Stimulated activated naive CD8-positive, alpha-beta T cell treated with anti-CD3 and anti-CD28 coated beads, Interleukin-15, Interleukin-2, amounts not matched to agents 100 ng/mL and 50 ng/mL, for 24 hours (primary cell): ENCODE measurements around the gene F13A1.

Source experiments
- H3K27ac Mint-ChIP-seq: one replicate; pipeline ENCODE4 v1.8.0; 2021; ENCODE audit warnings: mild to moderate bottlenecking, mixed read lengths
- H3K27me3 Mint-ChIP-seq: one replicate; pipeline ENCODE4 v1.8.0; 2021; ENCODE audit warnings: mixed read lengths
- H3K36me3 Mint-ChIP-seq: one replicate; pipeline ENCODE4 v1.8.0; 2021; ENCODE audit warnings: low read depth, mixed read lengths
- H3K4me1 Mint-ChIP-seq: one replicate; pipeline ENCODE4 v1.8.0; 2021; ENCODE audit warnings: low read depth, mixed read lengths
- H3K4me3 Mint-ChIP-seq: one replicate; pipeline ENCODE4 v1.8.0; 2021; ENCODE audit warnings: mild to moderate bottlenecking, mixed read lengths
- H3K9me3 Mint-ChIP-seq: one replicate; pipeline ENCODE4 v1.8.0; 2021; ENCODE audit warnings: mixed read lengths

Gene F13A1

DNA sequence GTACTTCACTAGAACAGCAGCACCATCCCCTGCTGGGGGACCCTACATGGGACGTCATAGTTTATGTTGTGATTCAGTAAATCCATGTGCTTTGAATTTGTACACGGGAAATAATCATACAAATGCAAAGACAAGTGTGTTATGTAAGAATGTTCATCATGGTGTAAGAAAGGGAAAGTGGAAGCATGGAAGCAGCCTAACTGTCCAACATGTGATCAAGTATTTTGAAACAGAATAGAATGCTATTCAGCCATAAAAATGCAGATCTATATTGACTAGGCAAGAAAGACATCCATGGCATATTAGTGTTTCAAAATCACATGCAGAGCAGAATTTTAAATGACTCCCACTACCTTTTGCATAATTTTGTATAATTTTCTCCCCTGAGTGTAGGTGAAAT is 117.6 kb downstream of the F13A1 start:
- Mint-ChIP-seq H3K4me1 (no peaks in the 10 kb centered on the region), H3K27ac (no peak overlapping the region), H3K9me3 (peaks cover 5% of the 10 kb centered on the region), H3K4me3 (no peak overlapping the region), H3K27me3 (peaks cover 32% of the 10 kb centered on the region), H3K36me3 (no peaks in the 10 kb centered on the region)

DNA sequence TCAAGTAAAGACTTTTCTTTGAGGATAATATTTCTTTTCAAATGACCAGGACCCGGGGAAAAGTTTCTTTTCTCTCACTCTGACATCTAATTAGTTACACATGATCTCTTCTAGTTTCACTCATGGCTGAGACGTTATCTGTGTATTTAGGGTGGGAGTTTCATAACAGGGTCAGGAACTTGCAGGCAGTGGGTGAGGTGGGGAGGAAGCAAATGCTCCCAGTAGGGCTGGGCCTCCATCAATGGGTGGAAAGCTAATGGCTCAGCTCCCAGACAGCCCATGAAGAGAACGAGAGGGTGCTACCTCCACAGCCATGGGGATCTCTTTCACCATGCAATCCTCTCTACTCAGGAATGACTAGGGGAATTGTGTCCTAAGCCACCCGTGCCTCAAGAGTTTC is 119.3 kb downstream of the F13A1 start:
- H3K27me3 Mint-ChIP-seq, result peaks cover 32% of the 10 kb centered on the region
- no peaks in the 10 kb centered on the region for H3K9me3 Mint-ChIP-seq
- H3K4me3 Mint-ChIP-seq, result no peak overlapping the region
- no peaks in the 10 kb centered on the region for H3K36me3 Mint-ChIP-seq
- no peak overlapping the region for H3K27ac Mint-ChIP-seq
- H3K4me1 Mint-ChIP-seq, result no peaks in the 10 kb centered on the region

DNA sequence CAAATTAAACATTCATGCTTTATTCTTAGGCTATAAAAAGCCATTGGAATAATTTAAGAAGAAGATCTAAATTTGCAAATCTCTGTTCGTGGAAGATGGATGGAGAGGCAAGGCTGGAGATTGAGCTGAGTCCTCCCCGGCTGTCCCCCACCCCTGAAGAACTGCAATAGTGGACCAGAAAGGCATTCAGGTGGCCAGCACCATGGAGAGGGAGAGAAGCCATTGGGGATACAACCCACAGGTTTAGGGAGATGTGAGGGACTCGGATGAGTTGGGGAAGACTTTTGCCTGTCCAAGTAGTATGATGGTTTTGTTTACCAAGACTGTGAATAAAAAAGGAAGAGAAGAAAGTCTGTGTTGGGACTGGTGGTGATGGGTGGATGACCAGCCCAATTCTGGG is 120.8 kb downstream of the F13A1 start:
- H3K27me3 Mint-ChIP-seq, result peaks cover 31% of the 10 kb centered on the region
- no peaks in the 10 kb centered on the region for H3K4me1 Mint-ChIP-seq
- H3K36me3 Mint-ChIP-seq, result no peaks in the 10 kb centered on the region
- no peak overlapping the region for H3K27ac Mint-ChIP-seq
- no peaks in the 10 kb centered on the region for H3K9me3 Mint-ChIP-seq
- no peak overlapping the region for H3K4me3 Mint-ChIP-seq

DNA sequence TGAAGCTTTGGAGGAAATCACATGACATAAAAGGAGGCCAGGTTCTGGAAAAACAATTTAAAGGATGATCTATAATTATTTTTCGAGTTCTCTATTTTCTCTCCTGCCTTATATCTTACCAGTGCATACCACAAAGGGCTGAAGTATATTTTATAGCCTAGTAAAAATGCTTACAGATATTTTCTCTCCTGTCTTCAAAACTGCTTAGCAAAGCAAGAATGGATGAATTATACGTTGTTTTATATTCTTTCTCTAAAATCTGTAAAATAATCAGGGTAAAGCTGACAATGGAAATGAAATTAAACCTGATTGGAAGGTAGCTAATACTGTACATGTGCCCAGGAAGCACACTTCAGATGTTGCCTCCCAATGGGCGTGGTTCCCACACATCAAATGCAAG is 123.7 kb downstream of the F13A1 start:
- Mint-ChIP-seq H3K27me3 (peaks cover 35% of the 10 kb centered on the region), H3K36me3 (no peaks in the 10 kb centered on the region), H3K4me3 (no peak overlapping the region), H3K4me1 (no peaks in the 10 kb centered on the region), H3K9me3 (no peaks in the 10 kb centered on the region), H3K27ac (no peak overlapping the region)

DNA sequence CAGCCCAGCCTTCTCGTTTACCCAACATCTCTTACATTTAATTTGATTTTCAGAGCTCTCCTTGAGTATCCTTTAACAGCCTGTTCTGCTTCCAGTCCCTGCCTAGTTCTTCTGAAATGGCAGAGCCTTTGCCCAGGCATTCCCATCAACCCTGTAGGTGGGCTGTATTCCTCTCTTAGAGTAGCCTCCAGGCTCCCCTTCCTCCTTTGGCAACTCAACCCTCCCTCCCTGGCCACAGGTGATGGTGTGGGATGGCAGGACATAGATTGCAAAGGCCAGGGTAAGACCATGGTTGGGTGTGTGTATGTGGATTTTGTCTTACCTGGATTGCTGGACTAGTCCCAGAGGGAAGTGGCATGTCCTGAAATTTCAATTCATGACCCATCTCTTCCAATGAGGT is 125.4 kb downstream of the F13A1 start:
- peaks cover 39% of the 10 kb centered on the region for H3K27me3 Mint-ChIP-seq
- H3K9me3 Mint-ChIP-seq, result peaks cover 4% of the 10 kb centered on the region
- H3K36me3 Mint-ChIP-seq, result no peaks in the 10 kb centered on the region
- H3K27ac Mint-ChIP-seq, result no peak overlapping the region
- no peak overlapping the region for H3K4me3 Mint-ChIP-seq
- H3K4me1 Mint-ChIP-seq, result no peaks in the 10 kb centered on the region

DNA sequence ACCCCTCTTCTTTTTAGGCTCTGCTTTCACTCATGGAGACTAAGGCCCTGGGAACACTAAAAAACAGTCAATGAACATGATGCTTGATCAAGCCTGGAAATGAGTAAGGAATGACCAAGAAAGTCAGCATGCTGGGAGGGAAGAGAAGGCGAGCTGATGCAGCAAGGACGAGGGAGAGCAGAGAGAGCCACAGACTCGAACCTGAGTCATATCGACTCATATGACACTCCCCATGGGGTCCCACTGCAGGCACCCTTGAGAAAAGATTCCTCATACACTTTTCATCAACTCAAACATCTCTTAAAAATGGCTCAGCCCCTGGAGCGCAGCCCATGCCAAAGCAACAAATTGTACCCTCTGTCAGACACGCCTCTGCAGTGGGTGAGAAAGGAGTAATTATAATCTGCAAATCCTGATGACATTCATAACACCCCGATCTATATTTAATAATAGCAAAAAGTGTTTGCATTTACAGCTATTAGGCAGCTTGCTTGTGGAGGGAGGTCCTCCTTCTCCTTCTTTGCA is 127.2 kb downstream of the F13A1 start:
- Mint-ChIP-seq H3K36me3 (no peaks in the 10 kb centered on the region), H3K4me3 (no peak overlapping the region), H3K27ac (no peak overlapping the region)

DNA sequence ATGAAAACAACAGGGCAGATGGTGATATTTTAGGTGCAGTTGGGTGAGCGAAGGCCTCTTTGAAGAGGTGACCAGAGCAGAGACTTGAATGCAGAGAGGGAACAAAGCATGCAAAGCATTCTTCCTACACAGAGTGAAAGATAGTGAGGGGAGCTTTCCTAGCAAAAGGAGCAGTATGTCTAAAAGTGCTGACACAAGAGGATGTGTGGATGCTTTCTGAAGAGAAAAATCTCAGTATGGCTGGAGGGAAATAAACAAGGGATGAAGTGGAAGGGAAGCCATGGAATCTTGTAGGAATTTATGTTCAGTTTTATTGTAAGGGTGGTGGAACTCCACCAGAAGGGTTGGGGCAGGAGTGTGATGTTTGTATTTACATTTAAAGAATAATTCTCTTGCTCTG is 128.6 kb downstream of the F13A1 start:
- Mint-ChIP-seq H3K4me3 (no peak overlapping the region), H3K27me3 (peaks cover 28% of the 10 kb centered on the region), H3K36me3 (no peaks in the 10 kb centered on the region), H3K27ac (no peak overlapping the region), H3K4me1 (no peaks in the 10 kb centered on the region), H3K9me3 (peaks cover 4% of the 10 kb centered on the region)

More for the DNA sequence above, 127.2 kb downstream of the F13A1 start:
- Mint-ChIP-seq H3K4me1 (no peaks in the 10 kb centered on the region), H3K27me3 (peaks cover 28% of the 10 kb centered on the region), H3K9me3 (peaks cover 4% of the 10 kb centered on the region)

DNA sequence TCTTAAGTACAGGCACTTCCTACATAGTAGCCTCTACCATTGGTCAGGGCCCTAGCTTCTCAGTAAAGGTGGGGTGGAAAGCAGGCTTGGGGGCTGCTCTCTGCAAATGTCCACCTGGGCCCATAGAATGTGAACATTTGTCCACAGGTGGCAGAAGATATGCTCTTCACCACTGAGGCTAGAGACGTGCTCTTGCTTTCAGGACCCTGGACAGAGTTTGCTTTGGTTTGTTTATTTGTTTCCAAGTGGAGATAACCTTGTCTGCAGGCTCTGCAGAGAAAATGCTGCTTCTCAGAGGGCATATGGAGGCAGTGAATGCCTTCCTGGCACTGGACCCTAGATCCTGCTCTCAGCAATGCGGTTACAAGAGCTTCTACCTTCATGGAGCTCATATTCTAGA is 129.0 kb downstream of the F13A1 start:
- H3K9me3 Mint-ChIP-seq, result peaks cover 4% of the 10 kb centered on the region

DNA sequence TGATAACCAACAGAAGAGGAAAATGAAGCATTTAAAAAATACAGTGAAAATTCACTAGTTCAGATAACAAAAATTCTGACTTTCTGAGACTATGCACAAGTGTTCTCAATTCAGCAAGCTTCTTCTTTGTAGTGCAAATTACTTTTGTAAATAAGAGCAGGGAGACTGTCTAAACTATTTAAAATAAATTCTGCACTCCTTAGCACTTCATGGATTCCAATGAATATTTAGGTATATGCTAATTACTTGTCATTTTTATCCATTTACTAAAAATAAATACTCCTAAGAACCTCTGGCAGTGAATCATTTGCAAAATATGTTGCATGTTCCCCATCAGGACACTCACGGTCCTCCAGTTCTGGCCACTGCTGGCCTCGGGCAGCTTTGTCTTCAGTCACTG is 139.8 kb downstream of the F13A1 start:
- H3K36me3 Mint-ChIP-seq, result no peaks in the 10 kb centered on the region
- no peak overlapping the region for H3K27ac Mint-ChIP-seq
- H3K9me3 Mint-ChIP-seq, result peaks cover 3% of the 10 kb centered on the region
- no peaks in the 10 kb centered on the region for H3K4me1 Mint-ChIP-seq
- no peak overlapping the region for H3K4me3 Mint-ChIP-seq
- H3K27me3 Mint-ChIP-seq, result peaks cover 19% of the 10 kb centered on the region

More for the DNA sequence above, 129.0 kb downstream of the F13A1 start:
- Mint-ChIP-seq H3K27me3 (peaks cover 28% of the 10 kb centered on the region), H3K36me3 (no peaks in the 10 kb centered on the region), H3K27ac (no peak overlapping the region), H3K4me3 (no peak overlapping the region), H3K4me1 (no peaks in the 10 kb centered on the region)

DNA sequence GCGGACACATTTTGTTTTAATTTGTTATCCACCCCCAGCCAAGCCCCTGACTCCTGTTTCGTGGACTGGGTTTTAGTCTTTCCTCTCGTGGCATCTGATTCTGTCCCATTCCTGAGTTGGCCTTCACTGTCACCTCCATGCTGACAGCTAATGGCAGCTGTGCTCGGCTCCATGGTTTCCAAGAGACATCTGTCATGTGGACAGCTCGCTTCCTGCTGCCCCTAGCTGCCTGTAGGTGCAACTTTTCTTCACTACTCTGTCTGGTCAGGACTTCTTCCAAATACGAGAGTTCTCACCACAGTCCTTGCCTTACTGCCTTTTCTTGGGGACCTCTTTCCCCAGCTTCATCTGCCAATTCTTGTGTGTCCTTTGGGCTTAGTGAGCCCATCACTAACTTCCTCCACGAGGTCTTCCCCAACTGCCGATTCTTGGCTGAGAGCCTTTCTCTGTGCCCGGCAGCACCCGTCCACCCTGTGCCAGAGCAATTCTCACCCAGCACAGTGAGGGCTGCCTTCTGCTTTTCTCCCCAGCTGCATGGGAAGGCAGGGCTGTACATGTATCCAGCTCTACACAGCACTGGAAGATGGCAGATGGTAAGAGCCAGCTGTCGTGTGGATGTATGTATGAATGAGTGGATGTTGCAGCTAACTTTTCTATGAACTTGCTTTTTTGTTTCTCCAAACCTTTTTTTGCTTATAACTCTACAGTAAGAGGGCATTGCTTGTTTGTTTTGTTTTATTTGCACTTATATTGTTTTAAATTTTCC is 140.4 kb downstream of the F13A1 start:
- H3K4me3 Mint-ChIP-seq, result no peak overlapping the region
- no peaks in the 10 kb centered on the region for H3K4me1 Mint-ChIP-seq
- no peaks in the 10 kb centered on the region for H3K36me3 Mint-ChIP-seq
- H3K27ac Mint-ChIP-seq, result no peak overlapping the region
- H3K9me3 Mint-ChIP-seq, result peaks cover 3% of the 10 kb centered on the region
- H3K27me3 Mint-ChIP-seq, result peaks cover 19% of the 10 kb centered on the region

DNA sequence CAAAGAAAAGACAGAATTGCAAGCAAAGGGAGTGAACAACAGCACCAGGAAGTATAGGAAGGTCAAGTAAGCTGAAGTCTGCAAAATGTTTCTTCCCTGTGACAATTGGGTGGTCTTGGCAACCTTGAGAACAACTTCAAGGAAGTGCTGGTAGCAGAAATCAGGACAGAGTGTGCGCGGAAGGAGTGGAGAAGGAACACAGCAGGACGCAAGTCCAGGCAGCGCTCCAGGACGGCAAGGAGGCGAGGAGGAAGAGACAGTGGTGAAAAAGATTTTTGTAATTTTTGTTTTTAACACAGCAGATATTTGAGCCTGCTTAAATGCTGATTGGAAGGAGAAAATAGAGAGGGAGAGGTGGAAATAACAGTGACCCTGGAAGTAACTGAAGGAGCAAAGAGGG is 141.7 kb downstream of the F13A1 start:
- H3K36me3 Mint-ChIP-seq, result no peaks in the 10 kb centered on the region
- peaks cover 12% of the 10 kb centered on the region for H3K27me3 Mint-ChIP-seq
- no peak overlapping the region for H3K4me3 Mint-ChIP-seq
- no peaks in the 10 kb centered on the region for H3K9me3 Mint-ChIP-seq
- no peak overlapping the region for H3K27ac Mint-ChIP-seq
- no peaks in the 10 kb centered on the region for H3K4me1 Mint-ChIP-seq

DNA sequence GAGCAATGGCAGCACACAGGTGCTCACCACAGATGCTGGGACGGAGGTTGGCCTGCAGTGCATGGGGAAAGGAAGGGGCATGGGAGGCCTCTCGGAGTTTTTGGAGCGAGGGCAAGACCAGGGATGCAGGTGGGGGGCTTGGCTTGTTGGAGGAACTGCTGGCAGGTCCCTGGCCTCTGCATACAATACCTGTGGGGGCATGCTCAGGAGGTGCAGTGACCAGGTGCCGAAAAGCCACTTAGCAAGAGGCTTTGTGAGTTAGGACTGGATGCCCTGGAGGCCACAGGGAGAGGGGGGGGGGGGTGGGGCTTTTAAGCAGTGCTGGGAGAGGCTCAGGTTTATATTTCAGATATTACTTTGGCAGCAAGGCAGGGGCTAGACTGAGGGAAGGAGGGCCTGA is 142.7 kb downstream of the F13A1 start:
- no peaks in the 10 kb centered on the region for H3K36me3 Mint-ChIP-seq
- no peak overlapping the region for H3K27ac Mint-ChIP-seq
- H3K4me3 Mint-ChIP-seq, result no peak overlapping the region
- no peaks in the 10 kb centered on the region for H3K4me1 Mint-ChIP-seq
- no peaks in the 10 kb centered on the region for H3K9me3 Mint-ChIP-seq
- H3K27me3 Mint-ChIP-seq, result peaks cover 11% of the 10 kb centered on the region

DNA sequence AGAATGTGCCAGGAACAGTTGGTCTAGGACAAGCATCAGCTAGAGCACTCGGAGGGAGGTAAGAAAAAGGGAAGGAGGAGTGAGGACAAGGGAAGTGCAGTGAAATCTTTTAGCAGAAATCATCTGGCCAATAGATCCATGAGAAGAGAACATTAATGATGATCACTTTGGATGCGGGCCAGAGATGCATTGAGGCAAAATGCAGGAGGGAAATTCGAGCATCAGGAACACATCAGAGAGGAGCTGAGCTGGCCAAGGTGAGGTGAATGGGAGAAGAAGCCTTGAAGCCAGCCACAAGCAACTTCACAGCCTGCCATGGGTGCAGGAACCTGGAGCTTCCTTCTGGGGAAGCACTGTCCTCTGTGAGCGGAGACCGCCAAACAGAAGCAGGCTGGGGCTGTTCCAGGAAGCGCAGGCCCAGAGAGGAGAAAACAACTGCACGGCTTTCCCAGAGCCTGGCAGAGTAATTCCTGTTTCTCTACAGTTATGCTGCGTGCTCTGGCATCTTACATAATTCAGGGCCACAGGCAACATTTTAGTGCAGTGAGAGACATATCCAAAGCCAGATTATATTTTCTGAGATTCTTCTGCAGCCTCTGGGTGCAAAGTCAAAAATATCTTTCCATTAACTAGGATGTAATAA is 143.8 kb downstream of the F13A1 start:
- Mint-ChIP-seq H3K27ac (no peak overlapping the region), H3K27me3 (peaks cover 11% of the 10 kb centered on the region), H3K4me1 (no peaks in the 10 kb centered on the region), H3K36me3 (no peaks in the 10 kb centered on the region), H3K9me3 (no peaks in the 10 kb centered on the region), H3K4me3 (no peak overlapping the region)

DNA sequence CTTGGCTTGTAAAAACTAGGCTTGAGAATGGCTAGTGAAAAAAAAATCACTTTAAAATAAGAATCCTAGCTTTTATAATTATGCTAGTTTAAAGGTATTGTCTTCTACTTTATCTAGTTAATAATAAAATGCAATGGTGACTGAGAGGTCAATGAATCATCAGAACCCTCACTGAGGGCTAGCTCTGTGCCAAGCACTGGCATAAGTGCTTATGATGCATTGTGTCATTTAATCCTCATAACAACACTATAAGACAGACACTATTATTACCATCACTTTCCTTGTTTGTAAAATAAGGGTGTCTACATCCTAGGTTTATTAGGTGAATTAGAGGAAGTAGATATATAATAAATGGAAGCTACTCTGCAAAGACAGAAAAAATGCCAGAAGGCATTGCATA is 144.3 kb downstream of the F13A1 start:
- peaks cover 10% of the 10 kb centered on the region for H3K27me3 Mint-ChIP-seq
- H3K9me3 Mint-ChIP-seq, result no peaks in the 10 kb centered on the region
- H3K27ac Mint-ChIP-seq, result no peak overlapping the region
- H3K36me3 Mint-ChIP-seq, result no peaks in the 10 kb centered on the region
- no peak overlapping the region for H3K4me3 Mint-ChIP-seq
- no peaks in the 10 kb centered on the region for H3K4me1 Mint-ChIP-seq

DNA sequence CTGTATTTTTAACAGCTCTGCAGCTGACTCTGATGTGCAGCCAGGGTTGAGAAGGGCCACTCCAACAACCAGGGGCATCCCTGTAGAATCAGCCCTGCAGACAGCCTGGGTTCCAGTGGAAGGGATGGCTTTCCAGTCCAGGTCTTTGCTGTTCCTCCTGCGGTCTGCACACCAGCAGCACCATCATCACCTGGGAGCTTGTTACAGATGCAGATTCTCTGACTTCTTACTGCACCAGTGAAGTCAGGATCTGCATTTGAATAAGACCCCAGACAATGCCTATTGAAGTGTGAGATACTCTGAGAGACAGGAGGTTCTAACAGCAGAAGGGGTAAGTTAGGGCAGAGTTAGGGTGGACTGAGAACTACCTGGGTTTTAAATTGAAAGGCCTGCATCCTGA is 151.3 kb downstream of the F13A1 start:
- H3K27me3 Mint-ChIP-seq, result peaks cover 3% of the 10 kb centered on the region
- H3K36me3 Mint-ChIP-seq, result no peaks in the 10 kb centered on the region
- H3K9me3 Mint-ChIP-seq, result no peaks in the 10 kb centered on the region
- no peak overlapping the region for H3K27ac Mint-ChIP-seq
- H3K4me1 Mint-ChIP-seq, result no peaks in the 10 kb centered on the region
- no peak overlapping the region for H3K4me3 Mint-ChIP-seq
